Calu3 (cell line): ENCODE measurements around the gene EEF1AKMT3. TPM values are rescaled to one million over a fixed set of nuclear protein-coding genes. Genes with fewer than 3 reads are reported as not detected.
"Not testable (repeated sequence)": the region's sequence is repeated elsewhere in the genome, so short reads cannot be mapped to it uniquely, and the experiment has no call there.

Experiments used
- BruUV-seq: library from RNA; stranded (reverse); fragments of 400-500 nt; replicated peaks from 2 replicates; lab custom pipeline; 2021; lab: Mats Ljungman, UMichigan
- CTCF ChIA-PET: fragments of 300-600 bp; sonication (Branson Sonifier 250); formaldehyde crosslinking; loops from one replicate; lab custom pipeline; 2022; ENCODE audit warnings: antibody characterized with exemption; lab: Charles Lee
- DNase-seq: peaks from one replicate; pipeline ENCODE4 v3.0.0; 2022
- H3K27ac Mint-ChIP-seq: one replicate; pipeline ENCODE4 v1.8.0; 2022; ENCODE audit warnings: mixed read lengths; ENCODE audit not compliant: unreplicated experiment
- H3K27me3 Mint-ChIP-seq: one replicate; pipeline ENCODE4 v1.8.0; 2022; ENCODE audit warnings: mixed read lengths; ENCODE audit not compliant: unreplicated experiment
- H3K36me3 Mint-ChIP-seq: one replicate; pipeline ENCODE4 v1.8.0; 2022; ENCODE audit warnings: mild to moderate bottlenecking, moderate library complexity, mixed read lengths; ENCODE audit not compliant: insufficient read depth, unreplicated experiment
- H3K4me1 Mint-ChIP-seq: one replicate; pipeline ENCODE4 v1.8.0; 2022; ENCODE audit warnings: mild to moderate bottlenecking, low read depth, mixed read lengths; ENCODE audit not compliant: unreplicated experiment
- H3K4me3 Mint-ChIP-seq: one replicate; pipeline ENCODE4 v1.8.0; 2022; ENCODE audit warnings: mild to moderate bottlenecking, low read depth, moderate library complexity, mixed read lengths; ENCODE audit not compliant: unreplicated experiment
- H3K9me3 Mint-ChIP-seq: one replicate; pipeline ENCODE4 v1.8.0; 2022; ENCODE audit warnings: low read depth, mixed read lengths; ENCODE audit not compliant: unreplicated experiment
- CTCF ChIP-seq: fragments of 200-600 bp; IDR thresholded peaks from one replicate; pipeline ENCODE4 v1.8.0; 2022; ENCODE audit warnings: antibody characterized with exemption; ENCODE audit not compliant: unreplicated experiment
- intact Hi-C: fragments of 100-400 bp; cut with micrococcal nuclease; formaldehyde crosslinking; loops from one replicate; pipeline ENCODE4 v1.10.0; 2022; ENCODE audit not compliant: unreplicated experiment
- total RNA-seq: library from RNA; stranded (reverse); gene quantifications from 2 replicates; pipeline ENCODE4 v1.2.3, GENCODE V29; 2022

EEF1AKMT3 gene
- total RNA-seq, 1 experiment from 2014 or later = 8.4 TPM

GRCh38 chr12:57769594-57769993 is 2.8 kb upstream of the EEF1AKMT3 start:
- H3K27me3 Mint-ChIP-seq = peaks cover 26% of the 10 kb centered on the region
- intact Hi-C loops = no loop called here
- peak overlapping the region; percentile 2 for H3K4me3 Mint-ChIP-seq
- DNase-seq = no peak
- TF ChIP-seq CTCF = no peak
- peaks cover 28% of the 10 kb centered on the region for H3K4me1 Mint-ChIP-seq
- no TSS peak for BruUV-seq
- CTCF ChIA-PET = no interaction called here
- no peaks in the 10 kb centered on the region for H3K9me3 Mint-ChIP-seq
- H3K36me3 Mint-ChIP-seq = peaks cover 55% of the 10 kb centered on the region
- no peak overlapping the region for H3K27ac Mint-ChIP-seq

- DNase-seq = no peak
- CTCF ChIA-PET = interaction anchor here (0.6 kb wide), 2 partner anchors 26 to 32 kb away, joined by 3 to 4 read pairs; partner anchors contain the start of gene TSPAN31
- no peak for TF ChIP-seq CTCF
- H3K27me3 Mint-ChIP-seq = peaks cover 15% of the 10 kb centered on the region
- H3K9me3 Mint-ChIP-seq = no peaks in the 10 kb centered on the region
- BruUV-seq = no TSS peak
- intact Hi-C loops = no loop called here
- H3K4me3 Mint-ChIP-seq = peak overlapping the region; percentile 84
- H3K4me1 Mint-ChIP-seq = peaks cover 17% of the 10 kb centered on the region
- peaks cover 52% of the 10 kb centered on the region for H3K36me3 Mint-ChIP-seq
- H3K27ac Mint-ChIP-seq = no peak overlapping the region
Observed at GRCh38 chr12:57770734-57771133, 1.7 kb upstream of the EEF1AKMT3 start.

- H3K9me3 Mint-ChIP-seq = no peaks in the 10 kb centered on the region
- no peak for TF ChIP-seq CTCF
- peak overlapping the region; percentile 84 for H3K4me3 Mint-ChIP-seq
- peaks cover 51% of the 10 kb centered on the region for H3K36me3 Mint-ChIP-seq
- BruUV-seq = TSS peak; percentile 52
- peaks cover 9% of the 10 kb centered on the region for H3K27me3 Mint-ChIP-seq
- CTCF ChIA-PET = interaction anchor here (0.6 to 1.0 kb wide), 4 partner anchors 11 to 32 kb away, joined by 3 to 4 read pairs (median 3); partner anchors contain the start of genes TSFM and TSPAN31
- H3K27ac Mint-ChIP-seq = peak overlapping the region; percentile 93
- peak; percentile 95 for DNase-seq
- H3K4me1 Mint-ChIP-seq = peaks cover 16% of the 10 kb centered on the region
- intact Hi-C loops = no loop called here
Observed at GRCh38 chr12:57771236-57771872, 1.1 kb upstream of the EEF1AKMT3 start.

- Mint-ChIP-seq H3K27me3 (peaks cover 3% of the 10 kb centered on the region), H3K4me1 (peaks cover 10% of the 10 kb centered on the region), H3K36me3 (peaks cover 45% of the 10 kb centered on the region), H3K9me3 (no peaks in the 10 kb centered on the region), H3K4me3 (peak within 1 kb of the TSS; percentile 84), H3K27ac (peak within 1 kb of the TSS; percentile 93)
- no TSS peak for BruUV-seq
- DNase-seq = peak; percentile 95
- CTCF ChIA-PET = interaction anchor here (0.8 to 1.0 kb wide), 3 partner anchors 11 to 15 kb away, joined by 3 to 6 read pairs (median 3); partner anchors contain the start of gene TSFM
- intact Hi-C loops = no loop called here
- no peak for TF ChIP-seq CTCF
Observed at GRCh38 chr12:57771873-57772428, 463 bp upstream of the EEF1AKMT3 start, which contains the start of gene METTL1. Gene METTL1, minus strand, starts transcription at chr12:57772105. Its CDS starts 22 bp downstream, at chr12:57772083.

- CTCF ChIA-PET, intact Hi-C loops, H3K27me3 Mint-ChIP-seq, DNase-seq, H3K27ac Mint-ChIP-seq, H3K9me3 Mint-ChIP-seq, BruUV-seq, H3K4me3 Mint-ChIP-seq, H3K4me1 Mint-ChIP-seq: not testable (repeated sequence)
- H3K36me3 Mint-ChIP-seq = peaks cover 46% of the 10 kb centered on the region
Observed at GRCh38 chr12:57774634-57775033, 2.2 kb downstream of the EEF1AKMT3 start.
